ENCODE results near the gene STXBP6. TPM values are rescaled to one million over a fixed set of nuclear protein-coding genes. Genes with fewer than 3 reads are reported as not detected.

Gene STXBP6
- total RNA-seq, 1 experiment from 2014 or later = 6.4 TPM

DNA sequence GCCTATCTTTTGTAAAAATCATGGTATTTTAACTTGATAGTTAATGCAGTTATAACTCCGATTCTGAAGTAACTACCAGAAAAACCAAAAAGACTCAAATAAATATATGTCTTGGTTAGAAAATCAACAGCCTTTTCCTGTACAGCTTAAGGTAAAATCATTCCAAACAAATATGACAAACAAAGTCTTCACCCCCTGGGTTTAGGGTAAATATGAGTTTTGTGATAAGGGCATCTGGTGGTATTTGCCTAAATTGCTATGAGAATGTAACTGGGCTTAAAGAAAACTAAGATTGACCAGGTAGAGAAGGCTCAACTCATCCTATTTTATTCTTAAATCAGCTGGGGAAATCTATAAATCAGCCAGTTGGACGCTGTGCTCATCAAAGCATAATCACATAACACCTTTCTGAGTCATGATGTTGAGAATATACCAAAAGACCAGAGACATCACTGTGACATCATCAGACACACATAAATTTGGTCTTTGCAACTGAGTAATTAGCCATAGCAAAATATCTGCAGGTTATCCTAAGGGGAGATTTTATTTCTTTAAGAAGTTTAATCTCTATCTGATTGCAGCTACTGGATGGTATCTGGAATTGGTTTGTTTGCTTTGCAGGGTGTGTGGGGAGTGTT is 133.9 kb downstream of the STXBP6 start:
- Mint-ChIP-seq H3K36me3 (ENCODE audit: insufficient read depth, unreplicated experiment) (no peaks in the 10 kb centered on the region), H3K27ac (ENCODE audit: unreplicated experiment) (no peak overlapping the region), H3K4me1 (ENCODE audit: low read depth, unreplicated experiment) (peaks cover 26% of the 10 kb centered on the region), H3K27me3 (ENCODE audit: unreplicated experiment) (no peaks in the 10 kb centered on the region), H3K9me3 (ENCODE audit: low read depth, unreplicated experiment) (no peaks in the 10 kb centered on the region), H3K4me3 (ENCODE audit: low read depth, unreplicated experiment) (no peak overlapping the region)
- intact Hi-C loops (cut with micrococcal nuclease; ENCODE audit: unreplicated experiment) = loop anchor here (5.0 kb wide), 1 partner anchor 99 kb away; no protein-coding TSS in a partner anchor
- no peak for DNase-seq
- BruUV-seq (replicated peaks) = no TSS peak
- CTCF ChIA-PET = no interaction called here
- TF ChIP-seq, protein P1, sequence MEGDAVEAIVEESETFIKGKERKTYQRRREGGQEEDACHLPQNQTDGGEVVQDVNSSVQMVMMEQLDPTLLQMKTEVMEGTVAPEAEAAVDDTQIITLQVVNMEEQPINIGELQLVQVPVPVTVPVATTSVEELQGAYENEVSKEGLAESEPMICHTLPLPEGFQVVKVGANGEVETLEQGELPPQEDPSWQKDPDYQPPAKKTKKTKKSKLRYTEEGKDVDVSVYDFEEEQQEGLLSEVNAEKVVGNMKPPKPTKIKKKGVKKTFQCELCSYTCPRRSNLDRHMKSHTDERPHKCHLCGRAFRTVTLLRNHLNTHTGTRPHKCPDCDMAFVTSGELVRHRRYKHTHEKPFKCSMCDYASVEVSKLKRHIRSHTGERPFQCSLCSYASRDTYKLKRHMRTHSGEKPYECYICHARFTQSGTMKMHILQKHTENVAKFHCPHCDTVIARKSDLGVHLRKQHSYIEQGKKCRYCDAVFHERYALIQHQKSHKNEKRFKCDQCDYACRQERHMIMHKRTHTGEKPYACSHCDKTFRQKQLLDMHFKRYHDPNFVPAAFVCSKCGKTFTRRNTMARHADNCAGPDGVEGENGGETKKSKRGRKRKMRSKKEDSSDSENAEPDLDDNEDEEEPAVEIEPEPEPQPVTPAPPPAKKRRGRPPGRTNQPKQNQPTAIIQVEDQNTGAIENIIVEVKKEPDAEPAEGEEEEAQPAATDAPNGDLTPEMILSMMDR (IDR thresholded peaks at IDR 0.05; ENCODE audit: unreplicated experiment) = no peak

DNA sequence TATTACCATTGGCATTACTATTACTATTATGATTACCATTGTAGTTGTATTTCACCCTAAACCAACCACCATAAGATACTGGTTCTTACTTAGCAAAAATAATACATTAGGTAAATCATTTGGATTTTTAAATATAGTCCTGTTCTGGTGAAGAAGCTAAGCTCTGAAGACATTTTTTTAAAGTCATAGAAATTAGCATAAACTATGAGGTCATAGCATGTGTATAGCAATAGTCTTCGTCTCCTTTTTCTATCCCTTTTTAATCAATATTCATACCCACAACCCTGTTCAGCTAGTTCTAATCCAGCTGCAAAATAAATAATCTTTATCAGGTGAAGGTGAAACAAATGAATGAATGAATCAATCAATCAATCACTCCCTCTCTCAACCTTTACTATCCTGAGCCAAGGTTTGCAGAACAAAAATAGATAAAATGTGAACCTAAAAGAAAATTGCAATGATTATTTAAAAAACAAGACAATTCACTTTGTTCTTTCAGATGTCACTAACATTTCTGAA is 134.5 kb downstream of the STXBP6 start:
- Mint-ChIP-seq H3K4me3 (ENCODE audit: low read depth, unreplicated experiment) (no peak overlapping the region), H3K27ac (ENCODE audit: unreplicated experiment) (no peak overlapping the region), H3K27me3 (ENCODE audit: unreplicated experiment) (no peaks in the 10 kb centered on the region), H3K36me3 (ENCODE audit: insufficient read depth, unreplicated experiment) (no peaks in the 10 kb centered on the region), H3K9me3 (ENCODE audit: low read depth, unreplicated experiment) (no peaks in the 10 kb centered on the region), H3K4me1 (ENCODE audit: low read depth, unreplicated experiment) (peaks cover 31% of the 10 kb centered on the region)
- TF ChIP-seq, protein P1 (IDR thresholded peaks at IDR 0.05; ENCODE audit: unreplicated experiment) = no peak
- intact Hi-C loops (cut with micrococcal nuclease; ENCODE audit: unreplicated experiment) = loop anchor here (5.0 kb wide), 1 partner anchor 98 kb away; no protein-coding TSS in a partner anchor
- no TSS peak for BruUV-seq (replicated peaks)
- DNase-seq = no peak
- CTCF ChIA-PET = interaction anchor here (0.6 kb wide), 1 partner anchor 140 kb away, joined by 3 read pairs; no protein-coding TSS in a partner anchor

DNA sequence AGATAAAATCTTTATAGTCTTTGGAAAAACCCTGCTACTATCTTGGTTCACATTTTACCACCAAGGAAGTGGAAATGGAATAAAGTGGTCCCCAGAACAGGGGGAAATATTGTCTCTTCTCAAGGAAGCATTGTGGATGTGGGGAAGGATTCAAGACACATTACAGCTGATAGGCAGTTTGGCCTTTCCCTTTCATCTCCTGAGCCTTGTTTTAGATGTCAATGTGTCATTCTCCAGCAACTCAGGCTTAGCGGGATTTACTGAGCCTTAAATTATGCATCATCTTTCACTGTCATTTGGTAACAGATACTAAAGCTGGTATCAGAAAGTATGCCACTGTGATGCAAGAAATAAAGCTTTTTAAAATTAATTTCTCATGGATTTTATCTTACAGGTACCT is 136.2 kb downstream of the STXBP6 start:
- H3K27ac Mint-ChIP-seq (ENCODE audit: unreplicated experiment) = no peak overlapping the region
- TF ChIP-seq, protein P1 (IDR thresholded peaks at IDR 0.05; ENCODE audit: unreplicated experiment) = no peak
- no peak overlapping the region for H3K4me3 Mint-ChIP-seq (ENCODE audit: low read depth, unreplicated experiment)
- no peak for DNase-seq
- CTCF ChIA-PET = interaction anchor here (0.5 kb wide), 1 partner anchor 17 kb away, joined by 6 read pairs; no protein-coding TSS in a partner anchor
- no peaks in the 10 kb centered on the region for H3K27me3 Mint-ChIP-seq (ENCODE audit: unreplicated experiment)
- intact Hi-C loops (cut with micrococcal nuclease; ENCODE audit: unreplicated experiment) = no loop called here
- no TSS peak for BruUV-seq (replicated peaks)
- no peaks in the 10 kb centered on the region for H3K36me3 Mint-ChIP-seq (ENCODE audit: insufficient read depth, unreplicated experiment)
- peaks cover 40% of the 10 kb centered on the region for H3K4me1 Mint-ChIP-seq (ENCODE audit: low read depth, unreplicated experiment)
- no peaks in the 10 kb centered on the region for H3K9me3 Mint-ChIP-seq (ENCODE audit: low read depth, unreplicated experiment)

DNA sequence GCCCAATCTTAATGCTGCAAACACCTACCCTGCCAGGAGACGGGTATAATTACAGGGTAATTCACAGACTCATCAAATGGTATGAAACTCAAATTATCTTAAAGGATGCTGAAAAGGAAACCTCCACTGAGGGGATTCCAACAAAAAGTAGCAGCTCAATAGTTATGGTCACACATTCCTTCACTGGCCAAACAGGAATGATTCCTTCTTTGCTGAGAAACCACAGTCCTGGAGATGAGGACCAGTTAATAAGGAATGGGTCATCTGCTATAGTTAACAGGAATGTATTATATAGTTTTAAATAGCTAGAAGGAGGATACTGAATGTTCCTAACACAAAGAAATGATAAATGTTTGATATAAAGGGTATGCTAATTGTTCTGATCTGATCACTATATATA is 136.9 kb downstream of the STXBP6 start:
- TF ChIP-seq, protein P1 (IDR thresholded peaks at IDR 0.05; ENCODE audit: unreplicated experiment) = no peak
- H3K4me3 Mint-ChIP-seq (ENCODE audit: low read depth, unreplicated experiment) = no peak overlapping the region
- H3K27ac Mint-ChIP-seq (ENCODE audit: unreplicated experiment) = no peak overlapping the region
- H3K4me1 Mint-ChIP-seq (ENCODE audit: low read depth, unreplicated experiment) = peaks cover 40% of the 10 kb centered on the region
- H3K36me3 Mint-ChIP-seq (ENCODE audit: insufficient read depth, unreplicated experiment) = no peaks in the 10 kb centered on the region
- BruUV-seq (replicated peaks) = no TSS peak
- intact Hi-C loops (cut with micrococcal nuclease; ENCODE audit: unreplicated experiment) = no loop called here
- CTCF ChIA-PET = interaction anchor here (0.5 kb wide), 1 partner anchor 18 kb away, joined by 6 read pairs; no protein-coding TSS in a partner anchor
- no peak for DNase-seq
- no peaks in the 10 kb centered on the region for H3K27me3 Mint-ChIP-seq (ENCODE audit: unreplicated experiment)
- H3K9me3 Mint-ChIP-seq (ENCODE audit: low read depth, unreplicated experiment) = no peaks in the 10 kb centered on the region

All from Calu3 (cell line).